GM19035 (cell line): ENCODE measurements around the gene EEIG1.

ENCODE experiments used
- ATAC-seq: cut with Tn5 transposase; IDR thresholded peaks from one replicate; pipeline ENCODE4 v1.9.1; 2021; ENCODE audit not compliant: unreplicated experiment

Gene EEIG1

DNA sequence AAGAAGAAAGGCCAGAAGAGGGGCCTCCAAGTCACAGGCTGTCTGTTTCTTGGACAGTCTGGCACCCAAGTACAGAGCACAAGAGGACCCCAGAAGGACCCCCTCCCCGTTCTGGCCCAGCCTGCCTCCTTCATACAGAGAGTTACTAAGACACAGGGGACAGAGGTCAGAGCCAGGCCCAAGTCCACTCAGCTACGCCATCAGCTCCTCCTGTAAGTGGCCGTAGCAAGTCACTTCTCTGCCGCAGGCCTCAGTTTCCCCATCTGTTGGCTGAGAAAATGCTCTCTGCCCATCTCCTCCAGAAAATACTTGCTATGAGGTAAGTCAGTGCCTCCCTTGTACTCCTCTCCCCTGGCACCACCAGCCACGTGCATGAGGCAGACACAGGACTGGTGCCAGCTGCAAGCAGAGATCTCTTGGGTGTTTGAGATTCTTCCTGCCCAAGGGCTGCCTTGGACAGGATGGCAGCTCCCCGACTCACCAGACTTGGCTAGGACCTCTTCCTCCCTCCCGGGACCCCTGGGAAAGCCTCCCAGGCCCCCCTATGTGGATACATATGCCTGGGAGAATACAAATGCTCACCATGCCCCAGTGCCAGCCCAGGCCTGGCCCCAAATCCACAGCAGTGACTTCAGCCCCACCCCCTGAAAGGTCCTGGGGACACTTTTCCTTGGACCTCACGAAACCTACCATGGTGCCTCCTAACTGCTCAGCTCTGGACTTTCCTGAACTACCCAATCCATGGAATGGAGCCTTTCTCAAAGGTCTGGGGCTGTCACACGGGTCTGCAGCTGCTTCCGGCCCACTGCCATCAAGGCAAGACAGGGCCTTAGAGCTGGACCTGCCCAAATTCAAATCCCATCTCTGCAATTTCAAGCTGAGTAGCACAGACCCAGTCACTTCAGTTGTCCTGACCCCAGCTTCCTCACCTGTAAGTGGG is 5.1 kb downstream of the EEIG1 start:
- no peak for ATAC-seq

DNA sequence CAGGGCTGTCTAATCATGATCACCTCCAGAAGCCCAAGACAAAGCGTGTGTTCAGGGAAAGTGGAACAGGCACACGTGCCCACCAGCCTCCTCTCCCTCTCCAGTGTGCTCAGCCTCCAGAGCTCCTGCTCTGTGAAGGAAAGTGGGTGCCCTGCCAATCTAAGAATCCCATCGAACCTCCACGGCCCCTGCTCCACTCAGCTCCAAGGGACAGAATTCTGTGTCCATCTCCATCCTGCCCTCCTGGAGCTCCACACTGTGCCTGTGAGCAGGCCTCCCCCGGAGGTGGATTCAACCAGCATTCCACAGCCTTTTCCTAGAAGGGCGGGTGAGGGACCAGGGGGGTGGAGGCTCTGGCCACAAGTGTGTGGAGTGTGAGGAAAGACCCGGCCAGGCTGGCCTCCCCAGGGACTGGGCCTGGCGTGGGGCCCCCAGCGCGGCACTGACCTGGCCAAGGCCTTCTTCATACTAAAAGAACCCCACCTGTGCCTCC is 6.0 kb downstream of the EEIG1 start:
- no peak for ATAC-seq

DNA sequence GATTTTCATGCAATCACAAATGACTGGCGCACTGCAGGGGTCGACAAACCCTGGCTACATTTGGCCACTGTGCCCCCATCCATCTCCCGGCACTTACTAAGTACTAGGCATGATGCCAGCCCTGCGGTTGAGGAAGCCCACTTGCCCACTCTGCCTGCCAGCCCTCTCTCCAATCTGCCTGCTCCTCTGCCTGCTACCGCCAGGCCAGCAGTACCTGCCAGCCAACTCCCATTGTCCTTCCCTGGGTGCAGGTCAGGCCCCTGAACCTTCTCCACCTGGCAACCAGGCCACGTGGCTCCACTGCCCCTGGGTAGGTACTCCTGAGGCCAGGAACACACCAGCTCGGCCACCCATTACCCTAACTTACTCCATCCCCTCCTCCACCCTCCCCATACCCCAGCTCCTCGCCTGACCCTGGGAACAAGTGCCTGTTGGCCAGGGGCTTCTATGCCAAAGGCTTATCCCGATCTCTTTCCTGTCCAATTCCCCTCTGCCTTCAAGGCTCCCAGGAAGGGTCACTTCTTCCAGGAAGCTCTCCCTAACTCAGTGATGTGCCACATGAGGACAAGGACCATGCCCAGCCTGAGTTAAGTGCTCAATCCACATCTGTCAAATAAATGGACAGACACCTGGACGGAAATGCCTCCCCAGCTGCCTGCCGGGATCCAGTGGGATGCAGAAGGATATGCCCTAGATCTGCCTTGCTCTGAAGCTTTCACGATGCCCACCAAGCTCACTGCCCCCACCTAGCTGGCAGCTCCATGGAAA is 6.6 kb downstream of the EEIG1 start:
- ATAC-seq: no peak

DNA sequence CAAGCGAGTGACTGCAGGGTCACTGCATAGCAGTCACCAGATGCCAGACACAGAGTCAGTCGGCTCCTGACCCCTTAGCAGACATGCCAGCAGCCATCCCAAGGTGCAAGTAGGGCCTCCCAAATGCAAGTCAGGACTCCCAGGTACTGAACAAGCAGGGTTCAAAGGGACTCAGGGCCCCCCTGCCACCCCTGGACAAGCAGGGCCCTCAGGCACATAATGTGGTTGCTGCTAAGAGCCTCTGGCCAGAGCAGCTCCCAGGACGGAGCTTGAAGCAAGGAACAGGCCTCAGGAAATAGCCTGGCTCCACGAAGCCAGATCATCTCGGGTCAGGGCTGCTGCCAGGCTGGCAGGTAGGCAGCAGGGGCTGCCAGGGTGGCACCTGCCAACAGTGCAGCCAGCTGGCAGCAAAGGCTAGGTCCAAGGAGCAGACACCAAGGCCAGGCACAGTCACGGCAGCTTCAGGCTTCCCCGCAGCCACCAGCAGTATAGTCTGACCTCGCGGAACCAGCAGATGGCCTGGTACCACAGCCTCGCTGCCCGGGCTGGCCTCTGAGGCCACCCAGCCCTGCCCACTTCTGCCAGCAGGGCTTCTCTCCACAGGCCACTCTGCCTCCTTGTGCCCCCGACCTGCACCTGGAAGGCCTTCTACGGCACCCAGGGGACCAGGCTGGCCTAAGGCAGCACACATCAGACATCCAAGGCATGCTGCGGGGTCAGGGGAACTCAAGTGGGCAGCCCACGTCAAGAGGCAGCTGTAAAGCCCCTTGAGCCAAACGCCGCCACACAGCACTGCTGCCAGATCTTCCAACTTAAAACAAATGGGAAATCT is 7.4 kb downstream of the EEIG1 start:
- ATAC-seq: no peak

DNA sequence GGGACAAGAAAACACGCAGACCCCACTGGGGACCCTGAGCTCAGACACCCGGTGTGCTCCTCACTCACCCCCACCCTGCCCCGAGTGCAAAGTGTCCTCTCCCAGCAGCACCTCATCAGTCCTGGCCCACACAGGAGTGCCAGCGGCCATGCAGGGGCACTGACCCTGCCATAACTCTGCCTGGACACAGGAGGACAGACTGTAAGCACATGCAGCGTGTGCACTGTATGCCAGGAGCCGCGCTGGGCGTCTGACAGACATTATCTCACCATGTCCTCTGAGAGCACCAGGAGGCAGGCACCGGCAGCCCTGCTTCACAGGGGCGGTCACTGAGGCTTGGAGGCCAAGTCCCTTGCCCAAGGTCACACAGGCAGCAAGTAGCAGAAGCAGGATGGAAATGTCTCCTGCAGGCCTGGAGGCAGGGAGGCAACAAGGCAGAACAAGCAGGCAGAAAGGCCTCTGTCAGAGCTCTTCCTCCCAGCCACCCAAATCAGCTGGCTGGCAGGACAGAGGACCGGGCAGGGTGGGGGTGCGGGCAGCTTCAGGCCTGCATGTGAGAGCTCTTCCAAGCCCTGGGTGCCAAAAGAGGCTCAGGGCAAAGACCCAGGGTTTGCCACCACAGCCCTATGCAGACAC is 8.4 kb downstream of the EEIG1 start:
- ATAC-seq: no peak

DNA sequence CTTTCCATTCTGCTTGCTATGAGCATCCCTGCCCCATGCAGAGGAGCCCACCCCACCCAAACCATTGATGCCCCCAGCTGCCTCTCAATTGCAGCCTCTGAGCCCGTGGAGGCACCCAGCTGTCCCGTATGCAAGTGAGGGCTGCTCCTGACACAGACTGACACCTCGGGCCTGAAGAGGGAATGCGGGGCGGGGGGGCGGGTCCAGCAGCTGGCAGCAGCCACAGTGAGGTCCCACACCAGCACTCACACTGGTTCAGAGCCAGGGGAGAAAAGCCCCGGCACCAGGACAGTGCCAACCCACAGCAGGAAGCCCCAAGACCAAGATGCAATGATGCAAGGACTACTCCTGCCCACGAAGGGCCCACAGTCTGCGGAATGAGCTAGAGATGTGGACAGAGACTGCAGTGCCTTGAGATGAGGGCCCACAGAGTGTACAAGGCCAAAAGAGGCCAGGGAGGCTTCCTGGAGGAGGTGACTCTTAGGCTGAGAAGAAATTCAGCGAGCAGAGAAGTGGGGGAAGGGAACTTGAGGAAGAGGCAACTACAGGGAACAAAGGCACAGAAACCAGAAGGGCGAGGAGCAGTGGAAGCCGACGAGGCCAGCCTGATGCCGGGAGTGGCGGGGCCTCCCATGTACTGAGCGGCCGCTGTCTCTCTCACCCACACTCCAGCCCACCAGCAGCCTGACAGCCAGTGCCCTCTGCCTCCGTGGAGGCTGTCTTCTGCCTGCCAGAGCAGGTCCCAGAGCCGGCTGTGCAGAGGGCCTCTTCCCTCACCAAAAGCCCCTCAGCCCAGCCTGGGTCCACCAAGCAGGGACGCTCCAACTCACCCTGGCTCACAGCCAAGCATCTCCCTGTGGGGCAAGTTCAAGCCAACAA is 9.2 kb downstream of the EEIG1 start:
- no peak for ATAC-seq

DNA sequence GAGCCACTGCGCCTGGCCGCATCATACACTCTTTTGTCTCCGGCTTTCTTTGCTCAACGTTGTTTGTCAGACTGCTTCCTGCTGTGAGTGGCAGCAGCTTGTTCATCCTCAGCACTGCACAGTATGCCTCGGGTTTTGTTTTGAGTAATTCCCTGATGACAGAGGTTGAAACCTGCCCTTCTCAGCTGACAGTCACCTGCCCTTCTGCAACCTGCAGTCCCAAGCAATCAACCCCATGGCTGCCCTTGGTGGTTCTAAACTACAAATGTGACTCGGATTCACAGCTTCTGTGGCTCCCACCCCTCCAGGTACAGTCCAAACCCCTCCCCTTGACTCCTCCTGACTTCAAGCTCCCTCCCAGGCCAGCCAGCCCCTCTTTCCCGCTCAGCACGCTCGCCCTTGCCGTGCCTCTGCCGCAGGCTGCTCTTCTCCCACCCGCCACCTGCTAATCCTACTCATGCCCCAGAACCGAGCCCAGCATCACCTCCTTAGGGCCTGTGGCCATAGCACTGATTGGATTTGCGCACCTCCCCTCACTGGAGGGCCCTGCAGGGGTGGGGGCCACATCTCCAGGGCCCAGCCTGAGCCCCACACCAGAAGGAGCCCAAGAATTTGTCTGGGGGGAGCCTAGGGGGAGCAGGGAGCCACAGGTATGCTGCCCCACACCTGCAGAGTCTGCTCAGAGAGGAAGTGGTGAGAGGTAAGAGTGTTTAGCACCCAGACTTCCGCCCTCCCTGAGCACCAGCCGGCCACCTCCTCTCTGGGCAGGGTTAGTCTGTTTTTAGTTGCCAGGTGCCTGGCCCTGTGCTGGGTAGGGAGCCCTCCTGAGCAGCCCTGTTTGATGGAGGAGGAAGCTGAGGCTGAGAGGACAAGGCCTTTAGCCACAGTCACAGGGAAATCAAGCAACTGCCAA is 10.1 kb downstream of the EEIG1 start:
- peak; percentile 78 for ATAC-seq

DNA sequence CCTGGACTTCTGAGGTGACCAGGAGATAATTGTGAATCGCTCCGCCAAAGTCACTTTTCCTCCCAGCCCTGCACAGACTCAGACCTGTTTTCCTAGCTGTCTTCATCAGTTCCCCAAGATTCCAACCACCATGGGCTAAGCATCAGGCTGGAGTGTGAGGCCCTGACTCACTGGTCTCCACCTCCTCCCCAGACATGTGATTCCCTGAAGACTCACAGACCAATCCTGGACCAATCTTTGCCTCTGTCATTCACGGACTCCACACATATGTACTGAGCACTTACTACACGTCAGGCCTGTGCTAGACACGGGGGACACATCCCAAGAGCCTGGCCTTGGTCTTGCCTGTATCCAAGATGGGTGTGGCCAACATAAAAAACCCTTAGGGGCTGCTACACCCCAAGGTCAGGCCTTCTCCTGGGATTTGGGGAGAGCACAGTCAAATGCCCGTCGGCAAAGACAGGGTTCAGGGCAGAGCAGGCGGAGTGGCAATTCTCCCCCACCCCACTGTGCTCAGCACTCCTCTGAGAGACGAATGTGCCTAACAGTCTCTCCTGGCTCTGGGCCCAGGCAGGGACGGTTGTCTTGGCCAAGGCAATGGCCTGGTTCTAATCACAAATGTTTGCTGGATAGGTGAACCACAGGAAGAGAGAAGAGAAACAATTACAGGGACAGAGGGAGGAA is 11.9 kb downstream of the EEIG1 start:
- no peak for ATAC-seq

DNA sequence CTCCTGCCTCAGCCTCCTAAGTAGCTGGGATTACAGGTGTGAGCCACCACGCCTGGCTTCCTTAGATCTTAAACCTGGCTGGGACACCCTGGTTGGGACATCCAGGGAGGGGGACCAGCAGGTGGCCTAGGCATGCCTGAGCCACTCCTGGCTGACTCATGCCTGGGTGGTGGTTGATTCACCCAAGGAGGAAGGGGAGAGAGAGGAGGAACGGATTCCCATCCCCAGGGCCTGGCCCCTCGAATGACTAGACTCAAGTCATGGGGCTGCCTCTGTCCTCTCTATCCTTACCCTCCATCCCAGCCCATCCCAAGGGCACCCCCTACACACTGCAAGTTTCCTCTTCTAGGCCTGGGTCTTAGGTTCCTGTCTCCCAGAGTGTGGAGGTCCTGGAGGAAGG is 12.7 kb downstream of the EEIG1 start:
- no peak for ATAC-seq

DNA sequence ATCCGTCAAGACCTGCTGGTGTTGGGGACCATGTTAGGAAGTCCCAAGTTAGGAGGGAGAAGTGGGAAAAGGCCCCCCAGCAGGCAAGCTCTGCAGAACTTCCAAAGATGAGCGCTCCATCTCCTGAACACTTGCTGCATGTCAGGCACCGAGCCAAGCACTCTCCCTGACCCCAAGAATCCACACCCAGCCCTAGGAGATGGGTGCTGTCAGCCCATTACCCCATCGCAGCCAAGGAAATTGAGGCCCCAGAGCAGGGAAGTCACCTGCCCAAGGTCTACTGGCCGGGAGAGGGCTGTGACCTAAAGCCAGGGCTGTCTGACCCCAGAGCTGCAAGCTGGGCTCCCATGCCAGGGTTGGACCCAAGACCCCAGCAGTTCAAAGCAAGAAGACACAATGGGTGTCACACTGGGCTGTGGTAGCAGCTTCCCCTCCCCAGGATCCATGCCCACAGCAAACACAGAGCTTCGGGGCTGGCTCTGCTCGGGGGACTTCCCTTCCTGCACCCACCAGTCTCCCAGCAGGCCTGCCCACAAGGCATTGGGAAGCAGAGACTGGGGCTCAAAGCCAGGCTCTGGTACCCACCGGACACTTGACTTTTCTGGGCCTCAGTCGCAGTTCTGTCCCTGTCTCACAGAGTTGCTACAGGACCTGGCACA is 13.5 kb downstream of the EEIG1 start:
- ATAC-seq: no peak

DNA sequence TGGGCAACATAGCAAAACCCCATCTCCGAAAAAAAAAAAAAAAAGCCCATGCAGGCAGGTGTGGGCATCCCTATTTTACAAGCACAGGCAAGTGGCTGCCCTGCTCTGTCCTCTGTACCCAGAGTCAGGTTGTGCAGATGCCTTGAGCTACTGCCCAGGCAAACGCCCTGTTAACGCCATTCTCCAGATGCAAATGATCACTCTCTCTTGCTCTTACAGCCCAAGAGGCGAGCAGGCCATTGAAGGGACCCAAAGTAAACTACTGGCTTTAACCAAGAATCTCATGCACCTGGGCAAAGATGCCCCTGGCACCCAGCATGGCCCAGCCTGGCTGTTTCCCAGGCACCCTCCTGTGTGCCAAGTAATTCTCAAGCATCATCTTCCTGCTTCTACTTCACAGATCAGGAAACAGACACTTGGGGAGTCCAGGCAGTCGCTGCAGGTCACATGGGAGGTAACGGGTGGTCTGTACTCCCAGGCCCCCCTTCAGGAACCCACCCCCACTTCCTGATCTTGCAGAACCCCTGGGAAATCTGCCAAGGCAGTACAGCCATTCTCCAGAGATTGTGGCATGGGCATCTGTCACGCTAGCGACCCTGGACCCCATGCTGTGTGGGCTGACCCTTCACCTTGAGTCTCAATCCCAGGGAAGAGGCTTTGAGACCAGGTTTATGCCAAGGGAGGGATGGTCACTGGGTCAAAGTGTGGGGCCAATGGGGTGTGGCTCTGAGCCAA is 14.2 kb downstream of the EEIG1 start:
- no peak for ATAC-seq

DNA sequence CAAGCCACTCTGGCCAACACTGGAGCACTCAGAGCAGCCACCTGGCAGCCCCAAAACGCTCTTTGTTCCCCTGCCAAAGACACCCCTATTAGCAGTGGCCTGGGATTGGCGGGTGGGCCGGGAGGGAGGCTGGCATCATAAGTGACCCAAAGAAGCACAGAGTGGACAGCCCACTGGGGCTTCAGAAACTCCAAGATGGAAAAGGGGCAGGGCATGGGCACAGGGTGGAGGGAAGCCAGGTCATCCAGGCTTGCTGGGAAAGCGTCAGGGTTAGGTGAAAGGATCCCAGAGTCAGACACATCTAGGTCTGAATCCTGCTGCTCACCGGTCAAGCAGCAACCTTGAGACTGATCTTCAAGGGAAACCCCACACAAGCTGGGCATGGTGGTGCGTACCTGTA is 14.8 kb downstream of the EEIG1 start:
- ATAC-seq: no peak

DNA sequence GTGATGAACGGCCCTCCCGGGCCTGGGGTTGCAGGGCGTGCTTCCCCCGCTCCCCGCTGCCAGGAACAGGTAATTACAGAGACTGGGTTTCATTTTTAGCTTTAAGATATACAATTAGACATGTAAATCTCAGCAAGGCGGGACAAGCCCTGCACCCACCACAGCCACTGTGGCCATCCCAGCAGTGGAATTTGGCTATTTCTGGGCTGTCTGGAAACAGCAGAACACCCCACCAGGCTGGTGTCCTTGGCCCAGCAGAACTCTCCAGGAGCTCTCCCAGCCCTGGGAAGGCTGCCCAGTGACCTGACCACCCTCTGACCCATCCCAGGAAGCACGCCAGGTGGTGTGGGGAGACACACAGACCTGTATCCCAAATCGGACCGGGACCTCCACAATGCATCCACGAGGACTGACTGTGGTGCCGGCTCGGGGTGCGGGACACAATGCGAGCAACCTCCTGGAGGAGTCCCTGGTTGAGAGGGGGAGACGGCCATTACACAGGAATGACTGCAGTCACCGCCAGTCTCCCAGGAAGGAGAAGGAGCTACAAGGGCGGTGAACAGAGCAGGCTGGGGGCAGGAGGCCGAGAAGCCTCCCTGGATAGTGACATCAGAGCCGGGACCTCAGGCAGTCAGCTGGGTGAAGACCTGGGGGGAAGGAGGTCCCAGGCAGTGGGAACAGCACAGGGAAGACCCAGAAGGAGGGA is 17.3 kb downstream of the EEIG1 start:
- no peak for ATAC-seq

DNA sequence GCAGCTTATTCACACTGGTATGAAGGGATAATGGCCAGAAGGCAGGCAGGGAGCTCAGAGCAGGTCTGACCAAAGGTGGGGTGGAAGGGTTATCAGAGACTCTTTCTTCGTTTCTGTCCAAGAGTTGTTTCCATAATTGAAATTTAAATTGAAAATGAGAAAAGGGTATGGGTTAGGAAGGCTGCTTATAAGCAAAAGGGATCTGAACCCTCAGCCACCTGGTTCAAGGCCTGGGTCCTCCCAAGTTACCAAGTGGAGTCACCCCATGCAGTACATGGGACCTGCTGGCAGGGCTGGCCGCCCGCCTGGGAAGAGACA is 17.8 kb downstream of the EEIG1 start:
- no peak for ATAC-seq

DNA sequence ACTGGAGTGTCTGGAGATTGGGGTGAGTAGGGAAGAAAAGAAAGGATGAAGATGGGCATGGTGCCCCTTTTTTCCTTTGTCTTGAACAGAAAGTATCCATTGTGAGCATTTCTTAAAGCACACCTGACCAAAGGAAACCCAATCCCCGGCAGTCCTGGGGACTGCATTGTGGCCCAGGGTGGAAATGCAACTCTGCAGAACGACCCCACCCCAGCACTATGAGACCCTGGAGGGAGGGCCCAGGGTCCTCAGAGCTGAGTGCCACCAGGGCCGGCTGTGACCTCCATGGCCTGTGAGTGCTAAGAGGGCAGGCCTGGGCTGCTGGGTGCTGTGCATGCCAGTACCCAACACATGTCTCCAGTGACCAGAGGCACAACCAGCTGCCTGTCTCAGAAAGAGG is 18.5 kb downstream of the EEIG1 start:
- no peak for ATAC-seq

DNA sequence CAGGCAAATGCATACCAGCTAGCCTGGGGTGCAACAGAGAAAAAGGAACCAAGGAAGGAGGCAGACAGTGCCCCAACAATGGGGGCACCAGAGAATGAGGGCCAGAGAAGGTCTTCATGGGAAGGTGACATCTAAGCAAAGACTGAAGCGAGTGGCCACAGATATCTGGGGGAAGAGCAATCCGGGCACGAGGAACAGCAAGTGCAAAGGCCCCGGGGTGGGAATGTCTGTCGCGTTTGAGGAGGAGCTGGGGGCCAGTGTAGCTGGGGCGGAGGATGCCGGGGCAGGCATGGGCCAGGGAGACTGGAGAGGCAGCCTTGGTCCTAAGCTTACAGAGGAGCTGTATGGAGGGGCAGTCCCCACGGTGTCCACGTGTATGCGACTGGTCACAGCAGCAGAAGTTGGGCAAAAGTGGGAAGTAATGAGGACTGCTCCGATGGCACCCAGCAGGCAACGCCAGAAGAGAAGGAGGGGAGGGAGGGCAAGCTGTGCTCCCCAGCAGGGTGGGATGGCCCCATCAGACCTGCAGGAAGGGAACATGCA is 19.1 kb downstream of the EEIG1 start:
- ATAC-seq: no peak
